Cardiac fibroblast (primary cell): ENCODE measurements around the gene STIMATE.

Experiments
- DNase-seq, 2 donors: peaks; one replicate each; pipeline versions ENCODE4 v3.0.0 to v3.0.0-alpha.2; 2010; ENCODE audit warnings: low read depth in 2 of 2
- H3K4me3 ChIP-seq, 2 donors: replicated peaks in 1 of 2; 1 replicate in 1 of 2; 2 replicates in 1 of 2; pipeline ENCODE4 v1.5.1; 2011; ENCODE audit warnings: low read depth in 2 of 2, low read length in 2 of 2, mild to moderate bottlenecking in 2 of 2, moderate library complexity in 1 of 2
- CTCF ChIP-seq: IDR thresholded peaks from one replicate; pipeline ENCODE4 v1.5.1; 2011; ENCODE audit warnings: low read depth, mild to moderate bottlenecking, low read length, inconsistent platforms

The STIMATE gene

DNA sequence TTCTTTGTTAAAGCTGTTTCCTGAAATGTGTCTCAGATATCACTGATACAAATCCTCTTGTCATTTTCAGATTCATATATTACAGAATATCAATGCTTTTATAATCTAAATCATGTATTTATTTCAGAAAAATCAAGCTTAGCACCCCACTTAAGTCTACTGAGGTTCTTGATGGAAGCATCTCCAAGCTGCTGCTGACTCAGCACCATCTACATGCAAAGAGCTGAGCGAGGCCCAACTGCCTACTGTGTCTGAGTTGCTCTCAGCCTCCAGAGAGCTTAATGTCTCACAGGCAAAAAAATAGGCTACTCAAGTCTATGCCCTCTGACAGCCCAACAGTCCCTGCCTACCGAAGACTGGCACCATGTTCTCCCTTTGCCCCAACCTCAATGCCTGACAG, 29.2 kb upstream of the STIMATE start:
- H3K4me3 ChIP-seq = no peak overlapping the region
- TF ChIP-seq CTCF = no peak
- no peak for DNase-seq

DNA sequence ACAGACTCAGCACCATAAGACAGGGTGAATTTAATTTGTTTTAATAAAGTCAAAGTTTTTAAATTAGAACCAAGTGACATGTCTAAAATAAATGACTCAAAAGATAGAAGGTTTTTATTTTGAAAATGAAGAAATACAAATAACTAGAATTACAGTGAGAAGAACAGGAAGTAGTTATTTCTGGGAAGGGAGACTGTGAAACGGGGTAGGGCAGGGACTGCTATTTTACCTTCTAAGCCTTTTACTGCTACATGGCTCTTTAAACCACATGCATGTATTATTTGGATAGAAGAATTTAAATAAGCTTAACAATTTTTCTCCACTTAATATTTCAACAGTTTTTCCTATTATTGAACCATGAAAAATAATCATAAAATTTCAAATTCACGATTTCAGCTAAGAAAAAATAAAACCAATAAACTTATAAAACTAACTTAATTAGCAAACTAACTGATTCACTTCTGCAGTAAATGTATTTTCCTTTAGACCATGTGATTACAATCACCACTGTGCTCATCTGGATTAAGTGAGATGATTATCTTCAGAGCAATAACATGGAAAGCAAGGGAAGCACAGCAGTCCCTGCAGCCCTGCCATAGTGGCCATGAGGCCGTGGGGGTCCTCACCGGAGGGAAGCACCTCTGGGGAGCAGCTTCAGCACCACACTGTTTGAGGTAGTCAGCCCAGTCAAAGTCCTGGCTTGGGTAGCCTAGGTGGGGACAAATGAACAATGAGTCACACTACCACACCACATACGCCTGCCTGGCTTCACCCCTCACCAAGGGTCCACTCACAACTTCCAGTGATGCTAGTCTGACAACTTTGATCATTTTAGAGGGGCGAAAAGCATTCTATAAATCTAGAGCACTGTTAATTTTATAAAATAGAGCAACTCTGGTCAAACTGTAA, 28.3 kb upstream of the STIMATE start:
- no peak for TF ChIP-seq CTCF
- H3K4me3 ChIP-seq = no peak overlapping the region
- DNase-seq = no peak

DNA sequence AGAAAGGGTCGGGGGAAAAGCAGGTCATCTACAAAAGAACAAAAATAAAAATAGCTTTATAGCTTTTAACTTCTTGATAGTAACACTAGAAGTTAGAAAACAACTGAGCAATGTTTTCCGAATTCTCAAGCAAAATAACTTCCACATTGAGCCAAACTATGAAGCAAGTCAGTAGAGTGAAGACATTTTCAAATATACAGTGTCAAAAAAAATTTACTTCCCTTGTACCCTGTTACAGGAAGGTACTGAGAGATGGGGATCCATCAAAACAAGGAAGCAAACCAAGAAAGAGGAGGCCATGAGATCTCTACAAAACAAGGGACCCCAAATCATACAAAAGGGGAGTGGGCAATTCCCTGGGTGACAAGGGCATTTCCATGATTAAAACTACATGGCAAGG, 26.6 kb upstream of the STIMATE start:
- no peak overlapping the region for H3K4me3 ChIP-seq
- TF ChIP-seq CTCF = no peak
- DNase-seq = no peak

- no peak overlapping the region for H3K4me3 ChIP-seq
- no peak for DNase-seq
- TF ChIP-seq CTCF = no peak
Measured at GRCh38 chr3:52920841-52921240, 23.5 kb upstream of the STIMATE start.

DNA sequence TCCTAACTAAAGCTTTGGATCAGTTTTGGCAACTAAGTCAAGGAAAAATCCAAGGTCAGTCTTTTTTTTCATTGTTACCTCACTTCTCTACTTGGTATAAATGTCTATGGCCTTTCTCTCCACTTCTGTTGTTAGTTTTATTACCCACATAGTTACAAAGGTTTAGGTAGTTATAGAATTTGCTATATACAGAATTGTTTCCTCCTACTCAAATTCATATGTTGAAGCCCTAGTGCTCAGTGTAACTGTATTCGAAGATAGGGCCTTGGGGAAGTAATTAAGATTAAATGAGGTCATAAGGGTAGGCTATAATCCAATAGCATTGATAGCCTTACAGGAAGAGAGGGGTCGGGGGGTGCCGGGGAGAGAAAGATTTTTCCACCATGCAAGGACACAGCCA, 19.7 kb upstream of the STIMATE start:
- H3K4me3 ChIP-seq = no peak overlapping the region
- DNase-seq = no peak
- TF ChIP-seq CTCF = no peak

DNA sequence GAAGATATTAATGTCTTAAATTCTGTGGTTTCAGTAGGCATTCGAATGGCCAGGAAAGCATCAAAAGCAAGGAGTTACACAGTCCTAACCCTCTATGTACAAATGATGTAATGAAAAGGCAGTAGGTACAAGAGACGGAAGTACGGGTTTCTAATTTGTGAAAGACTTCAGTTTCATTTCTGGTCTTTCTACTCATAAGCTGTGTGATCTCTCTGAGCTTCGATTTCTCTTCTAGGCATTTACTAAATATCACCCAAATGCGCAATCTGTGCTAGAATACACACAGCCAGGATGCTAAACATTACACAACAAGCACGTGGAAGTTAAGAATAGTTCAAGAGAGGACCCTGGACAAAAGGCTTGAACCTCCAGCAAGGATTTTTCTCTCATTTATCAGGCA, 17.9 kb upstream of the STIMATE start:
- H3K4me3 ChIP-seq = no peak overlapping the region
- DNase-seq = no peak
- no peak for TF ChIP-seq CTCF
